Astrocyte (in vitro differentiated cells and primary cell): ENCODE results near the gene GAS2. TPM values are rescaled to one million over a fixed set of nuclear protein-coding genes. Genes with fewer than 3 reads are reported as not detected.

Experiments
- DNase-seq: peaks from one replicate; pipeline ENCODE4 v3.0.0-alpha.2; 2010; ENCODE audit warnings: low read depth
- FAIRE-seq: peaks from 2 replicates; lab custom pipeline; 2011; peaks lifted over from hg19 to GRCh38; lab: Jason Lieb, UNC
- H2AFZ ChIP-seq: 2 replicates; pipeline ENCODE4 v1.6.0; 2012; ENCODE audit warnings: low read depth, low read length, inconsistent platforms
- H3K27ac ChIP-seq: 2 replicates; pipeline ENCODE4 v1.5.1; 2011; ENCODE audit warnings: low read depth, low read length, inconsistent platforms
- H3K27me3 ChIP-seq: 2 replicates; pipeline ENCODE4 v1.6.0; 2011; ENCODE audit warnings: low read length, inconsistent platforms; ENCODE audit not compliant: insufficient read depth
- H3K36me3 ChIP-seq: 2 replicates; pipeline ENCODE4 v1.5.1; 2011; ENCODE audit warnings: low read length, inconsistent platforms; ENCODE audit not compliant: insufficient read depth
- H3K4me1 ChIP-seq: 2 replicates; pipeline ENCODE4 v1.5.1; 2011; ENCODE audit warnings: low read length, inconsistent platforms; ENCODE audit not compliant: insufficient read depth
- H3K4me2 ChIP-seq: 2 replicates; pipeline ENCODE4 v1.6.0; 2012; ENCODE audit warnings: low read length, inconsistent platforms
- H3K4me3 ChIP-seq: 2 replicates; pipeline ENCODE4 v1.5.1; 2011; ENCODE audit warnings: low read depth, mild to moderate bottlenecking, low read length, inconsistent platforms; ENCODE audit not compliant: insufficient read depth
- H3K79me2 ChIP-seq: 2 replicates; pipeline ENCODE4 v1.6.0; 2012; ENCODE audit warnings: mild to moderate bottlenecking, low read length, inconsistent platforms; ENCODE audit not compliant: insufficient read depth
- H3K9ac ChIP-seq: 2 replicates; pipeline ENCODE4 v1.6.0; 2012; ENCODE audit warnings: mild to moderate bottlenecking, low read length, inconsistent platforms
- H3K9me3 ChIP-seq: 2 replicates; pipeline ENCODE4 v1.5.1; 2012; ENCODE audit warnings: low read depth, mild to moderate bottlenecking, low read length, inconsistent platforms; ENCODE audit not compliant: insufficient read depth
- H4K20me1 ChIP-seq: 2 replicates; pipeline ENCODE4 v1.6.0; 2012; ENCODE audit warnings: low read length, inconsistent platforms; ENCODE audit not compliant: insufficient read depth
- H3K27ac Mint-ChIP-seq: one replicate; pipeline ENCODE4 v1.8.0; 2021; ENCODE audit warnings: mild to moderate bottlenecking, mixed read lengths; ENCODE audit not compliant: unreplicated experiment
- H3K27me3 Mint-ChIP-seq: one replicate; pipeline ENCODE4 v1.8.0; 2021; ENCODE audit warnings: low read depth, mixed read lengths; ENCODE audit not compliant: unreplicated experiment
- H3K36me3 Mint-ChIP-seq: one replicate; pipeline ENCODE4 v1.8.0; 2021; ENCODE audit warnings: low read depth, mixed read lengths; ENCODE audit not compliant: unreplicated experiment
- H3K4me1 Mint-ChIP-seq: one replicate; pipeline ENCODE4 v1.8.0; 2021; ENCODE audit warnings: low read depth, mixed read lengths; ENCODE audit not compliant: unreplicated experiment
- H3K4me3 Mint-ChIP-seq: one replicate; pipeline ENCODE4 v1.8.0; 2021; ENCODE audit warnings: mild to moderate bottlenecking, moderate library complexity, mixed read lengths; ENCODE audit not compliant: unreplicated experiment
- H3K9me3 Mint-ChIP-seq: one replicate; pipeline ENCODE4 v1.8.0; 2021; ENCODE audit warnings: mild to moderate bottlenecking, mixed read lengths; ENCODE audit not compliant: unreplicated experiment
- EZH2 ChIP-seq: IDR thresholded peaks from 2 replicates; pipeline ENCODE4 v1.6.1; 2012; ENCODE audit warnings: mild to moderate bottlenecking, low read length, inconsistent platforms; ENCODE audit not compliant: insufficient read depth
- total RNA-seq: library from RNA; stranded (reverse); gene quantifications from 2 replicates; pipeline ENCODE4 v1.2.1, GENCODE V29; 2021
- TF ChIP-seq, protein P1 (sequence below): IDR thresholded peaks from 2 replicates; pipeline ENCODE4 v1.5.1; 2011; ENCODE audit warnings: low read depth, mild to moderate bottlenecking, inconsistent platforms, low read length, moderate library complexity; ENCODE audit not compliant: insufficient read depth

GAS2 gene
- total RNA-seq, 1 donor from 2014 or later: 1.5 TPM

DNA sequence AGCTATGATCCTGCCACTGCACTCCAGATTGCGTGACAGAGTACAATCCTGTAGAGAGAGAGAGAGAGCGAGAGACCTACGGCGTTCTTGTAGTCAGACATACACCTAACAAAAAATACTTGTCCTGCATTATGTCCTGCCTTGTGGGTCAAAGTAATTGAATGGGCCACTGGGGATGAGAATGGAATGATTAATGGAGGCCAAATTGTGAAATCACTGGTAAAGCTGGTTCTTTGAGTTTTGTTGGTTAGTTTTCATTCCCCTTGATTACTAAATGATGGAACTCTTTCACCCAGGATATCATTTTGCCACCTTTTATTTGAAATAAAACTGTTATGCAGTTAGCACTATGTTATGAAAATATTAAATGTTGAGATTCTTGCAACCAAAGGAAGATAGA is 18.7 kb downstream of the GAS2 start:
- FAIRE-seq (no peak), DNase-seq (no peak)
- no peaks in the 10 kb centered on the region for H3K4me1 ChIP-seq
- Mint-ChIP-seq H3K27me3 (no peaks in the 10 kb centered on the region), H3K27ac (no peak overlapping the region), H3K4me3 (no peak overlapping the region), H3K36me3 (no peaks in the 10 kb centered on the region), H3K9me3 (no peaks in the 10 kb centered on the region), H3K4me1 (no peaks in the 10 kb centered on the region)
- H3K4me2 ChIP-seq: no peak overlapping the region
- H3K27ac ChIP-seq: no peak overlapping the region
- no peaks in the 10 kb centered on the region for H4K20me1 ChIP-seq
- H3K27me3 ChIP-seq: no peaks in the 10 kb centered on the region
- H2AFZ ChIP-seq: no peak overlapping the region
- TF ChIP-seq EZH2: no peak
- TF ChIP-seq, protein P1, sequence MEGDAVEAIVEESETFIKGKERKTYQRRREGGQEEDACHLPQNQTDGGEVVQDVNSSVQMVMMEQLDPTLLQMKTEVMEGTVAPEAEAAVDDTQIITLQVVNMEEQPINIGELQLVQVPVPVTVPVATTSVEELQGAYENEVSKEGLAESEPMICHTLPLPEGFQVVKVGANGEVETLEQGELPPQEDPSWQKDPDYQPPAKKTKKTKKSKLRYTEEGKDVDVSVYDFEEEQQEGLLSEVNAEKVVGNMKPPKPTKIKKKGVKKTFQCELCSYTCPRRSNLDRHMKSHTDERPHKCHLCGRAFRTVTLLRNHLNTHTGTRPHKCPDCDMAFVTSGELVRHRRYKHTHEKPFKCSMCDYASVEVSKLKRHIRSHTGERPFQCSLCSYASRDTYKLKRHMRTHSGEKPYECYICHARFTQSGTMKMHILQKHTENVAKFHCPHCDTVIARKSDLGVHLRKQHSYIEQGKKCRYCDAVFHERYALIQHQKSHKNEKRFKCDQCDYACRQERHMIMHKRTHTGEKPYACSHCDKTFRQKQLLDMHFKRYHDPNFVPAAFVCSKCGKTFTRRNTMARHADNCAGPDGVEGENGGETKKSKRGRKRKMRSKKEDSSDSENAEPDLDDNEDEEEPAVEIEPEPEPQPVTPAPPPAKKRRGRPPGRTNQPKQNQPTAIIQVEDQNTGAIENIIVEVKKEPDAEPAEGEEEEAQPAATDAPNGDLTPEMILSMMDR: no peak
- H3K79me2 ChIP-seq: no peaks in the 10 kb centered on the region
- no peak overlapping the region for H3K9ac ChIP-seq
- no peak overlapping the region for H3K4me3 ChIP-seq
- no peaks in the 10 kb centered on the region for H3K36me3 ChIP-seq
- no peaks in the 10 kb centered on the region for H3K9me3 ChIP-seq

DNA sequence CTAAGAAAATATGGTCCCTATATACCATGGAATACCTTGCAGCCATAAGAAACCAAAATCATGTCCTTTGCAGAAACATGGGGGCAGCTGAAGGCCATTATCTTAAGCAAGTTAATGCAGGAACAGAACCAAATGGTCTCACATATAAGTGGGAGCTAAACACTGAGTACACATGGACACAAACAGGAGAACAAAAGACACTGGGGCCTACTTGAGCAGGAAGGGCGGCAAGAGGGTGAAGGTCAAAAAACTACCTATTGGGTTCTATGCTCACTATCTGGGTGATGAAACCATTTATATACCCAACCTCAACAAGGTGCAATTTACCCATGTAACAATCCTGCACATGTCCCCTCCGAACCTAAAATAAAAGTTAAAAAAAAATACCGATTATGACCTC is 22.5 kb downstream of the GAS2 start:
- Histone ChIP-seq H3K4me1 (no peaks in the 10 kb centered on the region), H3K27ac (no peak overlapping the region), H3K9ac (no peak overlapping the region), H3K79me2 (no peaks in the 10 kb centered on the region), H3K4me3 (no peak overlapping the region), H4K20me1 (no peaks in the 10 kb centered on the region), H3K36me3 (no peaks in the 10 kb centered on the region), H3K4me2 (no peak overlapping the region), H3K9me3 (no peaks in the 10 kb centered on the region), H2AFZ (no peak overlapping the region), H3K27me3 (no peaks in the 10 kb centered on the region)
- FAIRE-seq (no peak), DNase-seq (no peak)
- peaks cover 8% of the 10 kb centered on the region for H3K4me1 Mint-ChIP-seq
- no peaks in the 10 kb centered on the region for H3K36me3 Mint-ChIP-seq
- H3K27ac Mint-ChIP-seq: no peak overlapping the region
- no peak overlapping the region for H3K4me3 Mint-ChIP-seq
- H3K9me3 Mint-ChIP-seq: no peaks in the 10 kb centered on the region
- TF ChIP-seq, protein P1: no peak
- H3K27me3 Mint-ChIP-seq: no peaks in the 10 kb centered on the region

DNA sequence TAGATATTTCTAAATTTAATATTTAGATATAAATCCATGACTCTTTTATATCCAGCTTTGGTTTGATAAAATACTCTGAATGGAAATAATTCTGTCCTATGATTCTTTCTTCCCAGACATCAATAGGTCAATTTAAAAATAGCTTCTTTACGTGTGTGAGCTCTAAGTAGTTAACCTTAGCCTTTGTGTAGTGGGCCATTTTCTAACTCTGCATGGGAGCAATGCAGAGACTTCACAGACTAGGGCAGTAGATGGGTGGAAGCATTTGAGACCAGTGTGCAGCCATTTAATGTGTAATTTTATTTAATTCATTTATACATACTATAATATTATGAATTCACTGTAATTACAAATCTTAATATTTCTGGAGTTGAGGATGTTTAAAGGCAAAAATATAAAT is 23.8 kb downstream of the GAS2 start:
- Histone ChIP-seq H2AFZ (no peak overlapping the region), H3K27me3 (no peaks in the 10 kb centered on the region), H3K79me2 (no peaks in the 10 kb centered on the region), H4K20me1 (no peaks in the 10 kb centered on the region), H3K27ac (no peak overlapping the region), H3K4me2 (no peak overlapping the region), H3K9ac (no peak overlapping the region), H3K9me3 (no peaks in the 10 kb centered on the region), H3K4me3 (no peak overlapping the region), H3K36me3 (no peaks in the 10 kb centered on the region), H3K4me1 (no peaks in the 10 kb centered on the region)
- Mint-ChIP-seq H3K27me3 (no peaks in the 10 kb centered on the region), H3K36me3 (no peaks in the 10 kb centered on the region), H3K9me3 (no peaks in the 10 kb centered on the region), H3K27ac (no peak overlapping the region), H3K4me1 (peaks cover 8% of the 10 kb centered on the region), H3K4me3 (no peak overlapping the region)
- no peak for TF ChIP-seq EZH2
- TF ChIP-seq, protein P1: no peak
- no peak for FAIRE-seq
- DNase-seq: no peak
